Measurements from ENCODE around the gene ABCA6.
"Not testable (repeated sequence)": the region's sequence is repeated elsewhere in the genome, so short reads cannot be mapped to it uniquely, and the experiment has no call there.

ABCA6 gene

GRCh38 chr17:69134112-69134511 is 7.6 kb downstream of the ABCA6 start:
- no peak for DNase-seq (ENCODE audit: low read depth)

GRCh38 chr17:69130627-69131296 is 10.9 kb downstream of the ABCA6 start:
- DNase-seq (ENCODE audit: low read depth) = no peak

DNA sequence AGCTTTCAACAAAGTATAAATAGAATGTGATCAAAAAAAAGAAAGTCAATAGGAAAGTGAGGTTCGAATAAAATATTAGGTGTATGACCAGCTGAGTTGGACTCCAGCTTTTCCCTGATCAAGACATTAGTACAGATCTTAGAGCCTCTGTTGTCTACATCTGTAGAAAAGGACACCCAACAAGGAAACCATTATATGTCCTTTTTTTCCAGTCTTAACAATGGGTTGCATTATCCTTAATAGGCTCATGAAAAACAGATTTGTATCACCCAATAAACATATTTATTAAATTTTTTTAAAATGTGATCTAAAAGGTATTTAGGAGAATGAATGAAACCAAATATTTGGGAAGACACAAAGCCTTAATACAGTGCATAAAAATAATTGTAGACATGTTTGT is 18.1 kb downstream of the ABCA6 start:
- no peak for DNase-seq (ENCODE audit: low read depth)

GRCh38 chr17:69122065-69122464 is 19.6 kb downstream of the ABCA6 start:
- DNase-seq (ENCODE audit: low read depth) = no peak

DNA sequence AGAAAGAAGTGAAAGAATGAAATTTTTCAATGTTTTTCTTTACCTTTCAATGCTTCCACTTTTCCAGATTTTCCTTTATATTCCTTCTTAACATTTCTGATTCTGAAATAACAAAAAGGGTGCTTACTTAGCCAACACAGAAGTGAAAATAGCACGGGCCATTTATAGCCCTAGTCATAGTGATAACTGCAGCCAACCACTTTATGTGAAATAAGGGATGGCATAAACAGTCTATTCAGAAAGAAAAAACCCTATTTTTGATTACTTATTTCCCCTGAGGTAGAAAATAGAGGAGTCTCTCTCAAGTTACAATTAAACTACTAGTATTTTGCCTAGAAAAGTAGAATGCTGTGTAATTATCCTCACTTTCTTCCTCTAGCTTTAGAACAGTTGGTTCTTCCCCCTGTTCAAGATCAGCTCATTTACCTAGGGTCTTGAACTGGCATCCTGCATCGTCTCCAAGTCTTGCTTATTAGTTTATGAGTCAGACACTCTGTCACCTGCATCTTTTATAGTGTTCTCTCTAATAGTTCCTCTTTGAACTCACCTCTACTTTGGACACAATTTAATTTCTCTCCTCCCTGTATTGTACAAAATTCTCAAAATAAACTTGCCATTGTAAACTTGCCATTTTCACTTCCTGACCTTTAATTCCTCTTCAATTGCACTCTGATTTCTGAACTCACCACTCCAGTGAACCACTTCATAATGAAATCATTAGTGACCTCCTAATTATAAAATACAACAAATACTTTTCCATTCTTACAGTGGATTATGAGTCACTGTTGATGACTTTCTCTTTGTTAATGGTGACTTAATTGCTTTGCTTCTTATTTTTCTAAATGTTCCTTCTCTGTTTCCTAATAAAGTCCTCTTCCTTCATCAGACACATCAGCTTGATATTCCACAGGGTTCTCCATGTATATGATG is 23.6 kb downstream of the ABCA6 start:
- no peak for DNase-seq (ENCODE audit: low read depth)

DNA sequence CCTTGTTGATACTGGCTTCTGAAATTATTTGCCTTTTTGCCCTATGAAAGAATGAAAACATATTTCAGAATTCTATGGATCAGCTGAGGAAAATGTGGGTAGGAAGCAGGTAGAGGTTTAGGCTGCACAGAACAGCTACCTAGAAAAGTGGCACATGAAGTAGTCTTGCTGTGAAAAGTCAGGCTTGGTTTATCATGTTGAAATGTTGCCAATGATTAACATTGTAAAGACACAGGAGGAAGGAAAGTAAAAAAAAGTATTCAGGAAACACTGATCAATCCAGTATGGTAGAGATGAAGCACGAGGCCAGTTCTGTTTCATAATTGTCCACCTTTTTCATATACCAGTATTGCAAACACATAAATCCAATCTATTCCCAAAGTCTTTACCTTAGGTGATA is 29.9 kb downstream of the ABCA6 start:
- DNase-seq (ENCODE audit: low read depth) = no peak

- no peak for DNase-seq (ENCODE audit: low read depth)
These were observed 35.6 kb downstream of the ABCA6 start for GRCh38 chr17:69105907-69106730.

GRCh38 chr17:69103557-69104233 is 38.0 kb downstream of the ABCA6 start:
- no peak for DNase-seq (ENCODE audit: low read depth)

DNA sequence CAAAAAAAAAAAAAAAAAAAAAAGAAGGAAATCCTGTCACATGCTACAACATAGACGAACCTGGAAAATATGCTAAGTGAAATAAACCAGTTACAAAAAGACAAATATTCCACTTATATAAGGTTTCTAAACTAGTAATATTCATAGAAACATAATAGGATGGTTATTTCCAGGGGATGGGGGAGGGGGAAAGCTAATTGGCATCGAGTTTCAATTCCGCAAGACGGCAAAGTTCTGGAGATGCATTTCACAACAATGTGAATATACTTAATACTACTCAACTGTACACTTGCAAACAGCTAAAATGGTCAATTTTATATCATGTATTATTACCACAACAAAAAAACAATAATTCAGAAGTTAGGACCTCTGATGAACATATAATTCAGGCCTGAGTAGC is 43.1 kb downstream of the ABCA6 start:
- no peak for DNase-seq (ENCODE audit: low read depth)

DNA sequence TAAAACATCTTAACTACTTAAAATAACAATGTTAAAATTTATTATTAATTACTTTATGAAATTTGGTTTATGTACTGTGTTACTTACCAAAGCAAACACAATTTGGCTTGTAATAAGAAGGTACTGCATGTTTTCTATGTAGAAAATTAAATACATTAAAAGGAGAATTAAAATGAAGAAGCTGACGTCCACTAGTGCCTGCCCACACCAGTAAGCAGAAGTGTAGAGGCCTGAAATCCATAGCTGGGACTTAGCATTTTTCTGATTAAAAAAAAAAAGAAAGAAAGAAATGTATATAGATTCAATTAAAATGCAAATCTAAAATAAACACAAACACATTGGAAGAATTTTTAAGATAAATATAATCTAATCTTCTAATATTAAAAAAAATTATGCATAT is 45.2 kb downstream of the ABCA6 start:
- DNase-seq (ENCODE audit: low read depth) = no peak

DNA sequence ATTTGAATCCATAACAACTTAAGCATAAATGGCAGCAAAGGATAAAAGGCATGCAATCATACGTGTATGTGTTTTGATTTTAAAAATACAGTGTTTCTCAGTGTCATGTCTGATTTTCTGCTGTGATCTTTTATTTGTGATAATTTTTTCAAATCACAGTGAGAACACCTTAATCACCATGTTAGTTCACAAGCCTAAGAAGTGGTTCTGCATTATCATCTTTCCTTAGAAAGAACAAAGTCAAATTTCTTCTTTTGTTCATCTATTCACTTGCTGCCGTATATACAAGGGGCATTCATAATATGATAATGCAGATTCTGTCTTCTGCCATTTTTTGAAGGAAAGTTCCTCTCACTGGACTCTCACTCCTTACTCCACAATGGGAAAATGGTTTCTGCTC is 47.7 kb downstream of the ABCA6 start:
- DNase-seq (ENCODE audit: low read depth) = no peak

DNA sequence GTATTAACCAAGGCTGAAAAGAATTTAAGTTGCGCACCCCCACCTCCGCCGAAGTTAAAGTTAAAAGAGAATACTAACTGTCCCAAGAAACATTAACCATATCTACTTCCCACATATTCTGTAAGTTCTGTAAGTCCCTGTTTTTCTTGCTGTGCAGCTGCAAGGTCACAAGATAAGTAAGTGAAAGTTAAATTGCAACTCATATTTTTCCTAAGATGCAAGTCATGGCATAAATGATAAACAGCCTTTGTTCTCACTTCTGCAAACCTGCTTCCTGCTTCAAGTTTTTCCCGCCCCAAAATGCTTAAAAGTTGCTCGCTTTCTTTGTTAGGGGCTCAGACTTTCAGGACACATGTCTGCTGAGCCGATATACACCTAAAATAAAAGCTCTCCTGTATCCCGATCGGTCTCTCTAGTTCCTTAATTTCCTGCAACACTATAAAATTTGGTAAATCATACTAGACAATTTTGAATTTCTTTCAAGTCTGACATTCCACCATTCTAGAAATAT is 48.4 kb downstream of the ABCA6 start:
- no peak for DNase-seq (ENCODE audit: low read depth)

DNA sequence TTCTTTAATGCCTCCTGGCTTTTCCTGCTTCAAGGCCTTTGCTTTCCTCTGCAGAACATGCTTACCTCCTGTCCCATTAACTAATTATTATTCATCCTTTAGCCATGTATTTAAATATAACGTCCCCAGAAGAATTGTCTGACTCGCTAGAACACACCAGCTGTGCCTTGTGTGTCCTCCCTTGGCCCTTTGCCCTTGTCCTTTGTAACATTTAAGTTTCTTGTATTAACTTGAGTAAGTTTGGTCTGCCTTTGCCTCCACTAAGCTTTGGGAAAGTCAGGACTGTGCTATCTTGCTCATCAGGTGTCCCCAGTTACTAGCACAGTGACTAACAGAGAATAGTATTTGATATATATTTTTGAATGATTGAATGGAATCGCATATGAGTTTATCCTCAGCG is 51.3 kb downstream of the ABCA6 start:
- no peak for DNase-seq (ENCODE audit: low read depth)

GRCh38 chr17:69088643-69089200 is 53.0 kb downstream of the ABCA6 start:
- no peak for DNase-seq (ENCODE audit: low read depth)

DNA sequence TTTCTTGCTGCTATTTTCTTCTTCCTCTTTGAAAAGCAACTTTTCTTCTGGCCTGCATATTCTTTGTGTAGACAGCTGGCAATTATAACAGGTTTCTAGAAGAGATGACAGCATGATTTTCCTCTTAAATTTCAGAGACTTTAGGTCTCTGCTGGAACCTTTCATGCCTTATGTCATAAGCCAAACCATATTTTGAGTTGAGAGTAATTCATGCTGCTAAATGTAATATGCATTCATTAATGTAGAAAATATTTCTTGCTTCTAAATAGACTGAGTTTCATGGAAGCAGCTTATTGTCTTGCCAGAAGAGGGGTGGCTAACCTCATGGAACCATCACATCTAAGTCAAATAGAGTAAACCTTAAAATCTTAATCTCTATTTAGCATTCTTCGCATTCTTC is 55.1 kb downstream of the ABCA6 start:
- DNase-seq (ENCODE audit: low read depth) = no peak

DNA sequence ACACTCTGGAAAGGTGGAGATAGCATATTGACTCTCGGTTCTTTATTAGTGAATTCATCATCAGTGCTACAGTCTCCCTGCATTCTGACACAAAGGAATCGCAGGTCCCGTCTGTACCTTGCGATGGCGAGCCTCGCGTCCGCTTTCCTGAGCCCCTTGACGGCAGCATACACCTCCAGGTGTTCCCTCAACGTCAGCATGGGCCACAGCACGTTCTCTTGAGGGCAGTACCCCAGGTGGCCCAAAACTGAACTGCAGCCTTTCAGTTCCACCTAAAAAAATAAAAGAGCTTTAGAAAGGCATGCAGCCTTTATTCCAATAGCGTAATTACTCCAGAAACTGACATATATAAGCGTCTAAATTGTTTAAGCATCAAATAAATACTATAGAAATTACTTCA is 56.8 kb downstream of the ABCA6 start:
- no peak for DNase-seq (ENCODE audit: low read depth)

GRCh38 chr17:69082696-69083095 is 59.0 kb downstream of the ABCA6 start:
- no peak for DNase-seq (ENCODE audit: low read depth)

DNA sequence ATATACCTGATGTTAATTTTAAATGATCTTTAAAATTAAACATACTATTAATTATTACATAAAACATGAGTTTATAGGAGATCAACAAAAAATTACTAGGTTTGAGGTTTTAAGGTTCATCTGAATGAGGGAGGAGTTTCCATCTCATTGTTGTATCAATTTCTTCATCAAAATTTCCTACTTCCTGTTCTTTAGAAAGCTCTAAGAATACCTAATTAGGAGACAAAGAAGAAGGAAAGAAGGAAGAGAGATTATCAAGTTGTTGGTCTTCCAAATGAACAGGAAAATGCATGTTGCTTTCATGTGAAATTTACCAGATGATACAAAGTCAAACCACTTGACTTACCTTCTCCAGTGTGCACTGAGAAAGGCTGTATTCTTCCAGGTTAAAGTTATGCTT is 62.8 kb downstream of the ABCA6 start:
- DNase-seq (ENCODE audit: low read depth) = no peak

DNA sequence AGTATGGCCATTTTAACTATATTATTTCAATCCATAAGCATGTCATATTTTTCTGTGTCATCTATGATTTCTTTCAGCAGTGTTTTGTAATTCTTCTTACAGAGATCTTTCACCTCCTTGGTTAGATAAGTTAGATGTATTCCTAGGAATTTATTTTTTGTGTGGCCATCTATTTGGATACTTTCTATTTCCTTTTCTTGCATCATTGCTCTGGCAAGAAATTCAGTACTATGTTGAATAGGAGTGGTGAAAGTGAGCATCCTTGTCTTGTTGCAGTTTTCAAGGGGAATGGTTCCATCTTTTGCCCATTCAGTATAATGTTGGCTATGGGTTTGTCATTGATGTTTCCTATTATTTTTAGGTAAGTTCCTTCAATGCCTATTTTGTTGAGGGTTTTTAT is 65.9 kb downstream of the ABCA6 start:
- no peak for DNase-seq (ENCODE audit: low read depth)

DNA sequence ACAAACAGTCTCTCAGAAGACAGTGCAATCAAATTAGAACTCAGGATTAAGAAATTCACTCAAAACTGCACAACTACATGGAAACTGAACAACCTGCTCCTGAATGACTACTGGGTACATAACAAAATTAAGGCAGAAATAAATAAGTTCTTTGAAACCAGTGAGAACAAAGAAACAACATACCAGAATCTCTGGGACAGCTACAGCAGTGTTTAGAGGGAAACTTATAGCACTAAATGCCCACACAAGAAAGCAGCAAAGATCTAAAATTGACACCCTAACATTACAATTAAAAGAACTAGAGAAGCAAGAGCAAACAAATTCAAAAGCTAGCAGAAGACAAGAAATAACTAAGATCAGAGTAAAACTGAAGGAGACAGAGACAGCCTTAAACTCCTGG is 68.3 kb downstream of the ABCA6 start:
- DNase-seq (ENCODE audit: low read depth) = not testable (repeated sequence)

GRCh38 chr17:69072803-69073256 is 68.9 kb downstream of the ABCA6 start:
- DNase-seq (ENCODE audit: low read depth) = not testable (repeated sequence)
